Epithelial cell of esophagus (primary cell): Measurements from ENCODE around the gene SLC35E1.
"Not testable (repeated sequence)": the region's sequence is repeated elsewhere in the genome, so short reads cannot be mapped to it uniquely, and the experiment has no call there.

ENCODE experiments used
- DNase-seq: peaks from one replicate; pipeline ENCODE4 v3.0.0; 2010; ENCODE audit warnings: low read depth
- H3K4me3 ChIP-seq: 2 replicates; pipeline ENCODE4 v1.5.1; 2011; ENCODE audit warnings: mild to moderate bottlenecking, low read length, control low read depth
- CTCF ChIP-seq: IDR thresholded peaks from 2 replicates; pipeline ENCODE4 v1.5.1; 2011; ENCODE audit warnings: low read depth, mild to moderate bottlenecking, low read length, control low read depth, inconsistent platforms; ENCODE audit not compliant: insufficient read depth; ENCODE audit errors: missing control alignments

The SLC35E1 gene

GRCh38 chr19:16544473-16545231, 27.6 kb downstream of the SLC35E1 start:
- TF ChIP-seq CTCF, result no peak
- DNase-seq, result no peak
- no peak overlapping the region for H3K4me3 ChIP-seq

- DNase-seq, H3K4me3 ChIP-seq: not testable (repeated sequence)
Measured at GRCh38 chr19:16543734-16544133, 28.5 kb downstream of the SLC35E1 start.

GRCh38 chr19:16542910-16543472, 29.2 kb downstream of the SLC35E1 start:
- H3K4me3 ChIP-seq, result peak overlapping the region; percentile 94
- DNase-seq, result no peak
- no peak for TF ChIP-seq CTCF

GRCh38 chr19:16542045-16542909, 29.9 kb downstream of the SLC35E1 start, which contains the start of gene CHERP:
Gene CHERP (minus strand): TSS chr19:16542437. CDS start chr19:16542378, 59 bp downstream.
- peak; percentile 94 for DNase-seq
- H3K4me3 ChIP-seq, result peak within 1 kb of the TSS; percentile 94
- TF ChIP-seq CTCF, result no peak

- peak overlapping the region; percentile 94 for H3K4me3 ChIP-seq
- DNase-seq, result peak; percentile 31
- no peak for TF ChIP-seq CTCF
Measured at GRCh38 chr19:16541526-16542044, 30.6 kb downstream of the SLC35E1 start.

GRCh38 chr19:16540948-16541347, 31.3 kb downstream of the SLC35E1 start:
- no peak for TF ChIP-seq CTCF
- H3K4me3 ChIP-seq, result peak overlapping the region; percentile 94
- no peak for DNase-seq

- no peak for DNase-seq
- no peak overlapping the region for H3K4me3 ChIP-seq
- TF ChIP-seq CTCF, result no peak
Measured at GRCh38 chr19:16537111-16537510, 35.1 kb downstream of the SLC35E1 start.
